Activated T-helper 17 cell treated with anti-CD3 and anti-CD28 coated beads, Interleukin-2, amount 50 U/mL, for 72 hours (primary cell): Measurements from ENCODE around the gene WDFY4. TPM values are rescaled to one million over a fixed set of nuclear protein-coding genes. Genes with fewer than 3 reads are reported as not detected.

Experiments
- ATAC-seq: fragments of 150-1000 bp; cut with Tn5 transposase; replicated peaks from 2 replicates; pipeline ENCODE4 v1.10.0; 2021; ENCODE audit warnings: mild to moderate bottlenecking, moderate library complexity
- H3K27ac Mint-ChIP-seq: one replicate; pipeline ENCODE4 v1.8.0; 2022; ENCODE audit warnings: mixed read lengths
- H3K27me3 Mint-ChIP-seq: one replicate; pipeline ENCODE4 v1.8.0; 2022; ENCODE audit warnings: mixed read lengths
- H3K36me3 Mint-ChIP-seq: one replicate; pipeline ENCODE4 v1.8.0; 2022; ENCODE audit warnings: low read depth, mild to moderate bottlenecking, mixed read lengths
- H3K4me1 Mint-ChIP-seq: one replicate; pipeline ENCODE4 v1.8.0; 2022; ENCODE audit warnings: mixed read lengths
- H3K4me3 Mint-ChIP-seq: one replicate; pipeline ENCODE4 v1.8.0; 2022; ENCODE audit warnings: mild to moderate bottlenecking, mixed read lengths
- H3K9me3 Mint-ChIP-seq: one replicate; pipeline ENCODE4 v1.8.0; 2022; ENCODE audit warnings: mixed read lengths
- total RNA-seq, 2 donors: library from RNA; stranded (reverse); gene quantifications; one replicate each; pipeline ENCODE4 v1.2.3, GENCODE V29; 2022

The WDFY4 gene
- total RNA-seq, 2 donors from 2014 or later = 0.35 to 0.90 TPM

DNA sequence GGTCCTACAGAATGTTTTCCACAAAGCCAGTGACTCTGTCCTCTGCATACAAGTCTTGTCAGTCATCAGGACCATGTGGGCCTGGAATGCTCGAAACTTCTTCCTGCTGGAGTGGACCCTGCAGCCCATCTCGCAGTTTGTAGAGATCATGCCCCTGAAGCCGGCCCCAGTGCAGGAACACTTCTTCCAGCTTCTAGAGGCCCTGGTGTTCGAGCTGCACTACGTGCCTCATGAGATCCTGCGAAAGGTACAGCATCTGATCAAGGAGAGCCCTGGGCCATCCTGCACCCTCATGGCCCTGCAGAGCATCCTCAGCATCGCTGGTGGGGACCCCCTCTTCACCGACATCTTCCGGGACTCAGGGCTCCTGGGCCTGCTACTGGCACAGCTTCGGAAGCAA lies 46.5 kb downstream of the WDFY4 start:
- no peak overlapping the region for H3K27ac Mint-ChIP-seq
- no peaks in the 10 kb centered on the region for H3K36me3 Mint-ChIP-seq
- no peaks in the 10 kb centered on the region for H3K4me1 Mint-ChIP-seq
- peaks cover 7% of the 10 kb centered on the region for H3K27me3 Mint-ChIP-seq
- no peaks in the 10 kb centered on the region for H3K9me3 Mint-ChIP-seq
- H3K4me3 Mint-ChIP-seq = no peak overlapping the region
- no peak for ATAC-seq

DNA sequence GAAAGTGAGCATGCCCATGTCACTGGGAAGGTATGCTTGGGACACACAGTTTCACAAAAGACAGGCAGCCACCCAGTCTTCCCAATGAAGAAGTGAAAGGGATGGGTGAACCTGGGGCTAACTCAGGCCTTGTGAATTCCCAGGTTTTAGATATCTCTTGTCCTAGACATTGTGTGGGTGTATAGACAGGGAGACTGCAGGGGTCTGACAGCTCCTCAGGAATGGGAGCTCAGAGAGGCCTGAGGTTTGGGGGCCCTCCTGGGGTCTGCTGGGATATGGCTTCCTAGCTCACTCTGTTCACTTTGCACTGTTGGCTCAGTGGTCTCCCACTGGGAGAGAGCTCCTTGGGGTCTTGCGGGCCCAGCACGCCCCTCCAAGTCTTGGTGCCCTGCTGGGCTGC lies 47.0 kb downstream of the WDFY4 start:
- Mint-ChIP-seq H3K36me3 (no peaks in the 10 kb centered on the region), H3K4me1 (no peaks in the 10 kb centered on the region), H3K9me3 (no peaks in the 10 kb centered on the region), H3K27ac (no peak overlapping the region), H3K27me3 (peaks cover 7% of the 10 kb centered on the region), H3K4me3 (no peak overlapping the region)
- no peak for ATAC-seq

DNA sequence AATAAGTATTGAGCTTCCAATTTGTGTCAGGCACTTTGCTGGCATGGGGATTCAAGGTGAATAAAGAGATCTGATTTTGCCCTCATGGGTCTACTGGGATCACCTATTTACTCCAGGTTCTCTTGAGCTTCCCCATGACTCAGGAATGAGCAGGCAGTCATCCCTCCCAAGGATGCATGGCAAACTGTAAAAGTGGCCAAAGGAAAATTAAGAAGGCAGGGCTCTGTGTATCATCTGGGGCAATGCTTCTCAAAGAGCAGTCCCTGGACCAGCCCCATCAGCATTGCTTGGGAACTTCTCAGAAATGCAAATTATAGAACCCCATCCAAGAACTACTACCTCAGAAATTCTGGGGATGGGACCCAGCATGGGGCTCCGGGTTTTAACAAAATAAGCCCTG lies 48.7 kb downstream of the WDFY4 start:
- H3K4me3 Mint-ChIP-seq = no peak overlapping the region
- ATAC-seq = no peak
- no peak overlapping the region for H3K27ac Mint-ChIP-seq
- peaks cover 7% of the 10 kb centered on the region for H3K27me3 Mint-ChIP-seq
- H3K4me1 Mint-ChIP-seq = no peaks in the 10 kb centered on the region
- no peaks in the 10 kb centered on the region for H3K9me3 Mint-ChIP-seq
- H3K36me3 Mint-ChIP-seq = no peaks in the 10 kb centered on the region

DNA sequence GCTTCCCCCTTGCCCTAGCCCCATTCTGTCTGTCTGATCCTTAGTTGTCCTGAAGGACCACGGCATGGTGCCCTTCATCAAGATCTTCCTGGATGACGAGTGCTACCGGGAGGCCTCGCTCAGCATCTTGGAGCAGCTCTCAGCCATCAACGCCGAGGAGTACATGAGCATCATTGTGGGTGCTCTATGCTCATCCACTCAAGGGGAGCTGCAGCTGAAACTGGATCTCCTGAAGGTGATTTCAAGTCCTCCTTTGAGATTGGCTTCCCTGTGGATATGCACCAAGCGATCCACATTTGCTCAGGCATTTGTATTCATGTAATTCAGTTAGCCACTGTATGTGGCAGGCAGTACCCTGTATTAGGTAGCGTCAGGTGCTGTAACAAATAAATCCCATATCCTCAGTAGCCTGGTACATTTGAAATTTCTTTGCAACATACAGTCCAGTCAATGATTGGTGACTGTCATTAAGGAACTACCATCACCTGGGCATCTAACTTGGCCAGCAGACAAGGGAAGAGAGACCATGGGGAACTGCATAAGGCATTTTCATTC lies 51.2 kb downstream of the WDFY4 start:
- H3K27ac Mint-ChIP-seq = no peak overlapping the region
- no peak for ATAC-seq
- no peaks in the 10 kb centered on the region for H3K4me1 Mint-ChIP-seq
- H3K27me3 Mint-ChIP-seq = peaks cover 4% of the 10 kb centered on the region
- no peaks in the 10 kb centered on the region for H3K9me3 Mint-ChIP-seq
- H3K36me3 Mint-ChIP-seq = no peaks in the 10 kb centered on the region
- no peak overlapping the region for H3K4me3 Mint-ChIP-seq

DNA sequence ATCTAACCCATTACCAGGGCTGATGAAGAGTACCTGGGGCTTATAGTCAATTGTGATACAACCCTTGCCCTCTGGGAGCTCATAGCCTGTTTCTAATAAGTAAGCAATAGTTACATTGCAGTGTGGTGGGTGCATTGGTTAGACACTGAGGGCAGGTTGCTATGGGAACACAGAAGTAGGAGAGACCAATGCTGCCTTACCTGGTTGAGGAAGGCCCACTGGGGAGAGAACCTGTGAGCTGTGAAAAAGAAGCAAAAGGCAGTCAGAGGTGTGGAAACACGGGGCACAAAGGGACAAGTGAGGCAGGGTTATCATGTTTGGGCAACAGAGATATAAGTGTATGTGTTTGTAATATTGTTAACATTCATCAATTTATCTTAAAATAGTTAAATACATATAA lies 51.9 kb downstream of the WDFY4 start:
- no peaks in the 10 kb centered on the region for H3K9me3 Mint-ChIP-seq
- no peak for ATAC-seq
- no peaks in the 10 kb centered on the region for H3K36me3 Mint-ChIP-seq
- no peak overlapping the region for H3K4me3 Mint-ChIP-seq
- H3K4me1 Mint-ChIP-seq = no peaks in the 10 kb centered on the region
- H3K27me3 Mint-ChIP-seq = peaks cover 4% of the 10 kb centered on the region
- no peak overlapping the region for H3K27ac Mint-ChIP-seq

DNA sequence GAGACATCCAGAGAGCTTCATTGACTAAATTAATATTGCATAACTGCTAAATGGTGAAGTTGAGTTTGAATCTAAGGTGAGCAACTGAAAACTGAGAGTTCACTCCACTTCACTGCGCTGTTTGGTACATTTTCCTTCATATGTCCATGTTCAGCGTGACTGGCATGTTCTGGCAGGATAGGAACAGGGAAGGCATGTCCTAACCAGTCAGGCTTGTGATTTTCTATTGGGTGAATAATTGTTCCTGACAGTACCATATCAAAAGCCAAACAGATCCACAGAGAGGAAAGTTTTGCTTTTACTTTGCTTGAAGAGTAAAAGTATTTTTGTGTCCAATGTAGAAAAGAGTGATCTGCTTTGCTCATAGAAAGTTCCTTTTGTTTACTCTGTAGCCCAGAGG lies 53.2 kb downstream of the WDFY4 start:
- Mint-ChIP-seq H3K36me3 (no peaks in the 10 kb centered on the region), H3K27me3 (no peaks in the 10 kb centered on the region), H3K27ac (no peak overlapping the region), H3K4me3 (no peak overlapping the region), H3K9me3 (no peaks in the 10 kb centered on the region), H3K4me1 (no peaks in the 10 kb centered on the region)
- no peak for ATAC-seq

DNA sequence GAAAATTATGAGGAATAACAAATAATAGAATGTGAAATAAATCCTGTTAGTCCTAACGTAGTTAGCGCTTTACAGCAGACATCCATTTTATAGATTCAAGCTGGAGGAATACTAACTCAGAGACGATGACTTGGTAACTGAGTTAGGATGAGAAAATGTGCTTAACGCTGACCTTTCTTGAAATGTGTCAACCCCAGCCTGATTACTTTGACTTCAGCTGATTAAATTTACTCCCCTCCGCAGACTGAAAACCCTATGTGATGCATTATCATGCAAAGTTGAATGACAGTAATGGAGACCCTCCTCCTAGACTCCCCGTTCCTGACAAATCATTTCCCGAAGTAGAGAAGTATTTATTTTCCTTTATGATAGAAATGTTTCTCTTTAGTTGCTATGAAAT lies 54.5 kb downstream of the WDFY4 start:
- Mint-ChIP-seq H3K27ac (no peak overlapping the region), H3K27me3 (no peaks in the 10 kb centered on the region), H3K36me3 (no peaks in the 10 kb centered on the region), H3K4me3 (no peak overlapping the region), H3K9me3 (no peaks in the 10 kb centered on the region), H3K4me1 (no peaks in the 10 kb centered on the region)
- ATAC-seq = no peak

DNA sequence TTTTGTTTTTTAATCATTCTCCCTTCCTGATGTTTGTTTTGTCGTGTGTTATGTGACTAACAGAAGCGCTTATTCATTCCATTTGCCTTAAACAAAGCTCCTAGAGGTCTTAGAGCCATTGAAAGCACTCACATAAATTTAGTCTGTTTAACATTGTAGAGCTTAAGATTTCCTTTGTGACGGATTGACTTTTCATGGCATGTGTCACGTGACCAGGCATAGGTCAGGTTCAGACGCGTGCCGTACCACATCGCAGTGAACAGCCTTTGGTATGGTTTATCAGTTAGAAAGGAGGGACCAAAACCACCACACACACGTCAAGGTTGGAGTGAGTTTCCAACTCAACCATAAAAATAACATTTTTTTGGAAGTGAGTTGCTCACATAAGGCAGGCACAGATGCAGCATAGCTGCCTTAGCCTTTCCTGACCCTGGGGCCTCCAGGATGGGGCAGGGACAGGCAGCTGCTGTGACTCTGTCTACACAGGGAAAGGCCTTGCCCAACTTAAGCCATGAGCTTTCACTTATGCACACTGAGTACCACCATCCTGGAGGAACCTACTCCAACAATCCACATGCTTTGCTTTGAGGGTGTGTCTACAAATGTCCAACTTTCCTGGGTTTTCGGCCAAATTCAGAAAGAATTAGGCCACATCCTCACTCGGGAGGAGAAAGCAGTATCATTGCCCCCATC lies 55.5 kb downstream of the WDFY4 start:
- Mint-ChIP-seq H3K27ac (no peak overlapping the region), H3K4me1 (no peaks in the 10 kb centered on the region), H3K4me3 (no peak overlapping the region), H3K36me3 (no peaks in the 10 kb centered on the region), H3K27me3 (no peaks in the 10 kb centered on the region), H3K9me3 (no peaks in the 10 kb centered on the region)
- no peak for ATAC-seq

DNA sequence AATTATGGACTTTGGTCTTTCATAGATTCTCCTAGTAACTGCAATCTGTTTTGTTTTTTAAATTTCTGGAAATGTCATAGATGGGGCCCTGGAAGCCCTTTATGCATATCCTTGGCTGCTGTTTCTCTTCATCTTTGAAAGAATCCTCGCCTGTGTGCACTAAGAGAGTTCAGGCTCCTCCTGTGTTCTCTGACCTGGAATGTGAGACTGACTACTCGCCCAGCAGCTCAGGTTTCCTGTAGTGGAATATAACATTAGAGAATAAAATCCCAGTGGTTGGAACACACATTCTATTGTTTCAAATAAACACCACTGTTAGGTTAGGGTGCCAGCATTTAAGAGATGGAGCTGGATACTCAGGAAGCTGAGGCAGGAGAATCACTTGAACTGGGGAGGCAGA lies 56.3 kb downstream of the WDFY4 start:
- Mint-ChIP-seq H3K4me1 (no peaks in the 10 kb centered on the region), H3K27me3 (no peaks in the 10 kb centered on the region), H3K27ac (no peak overlapping the region), H3K4me3 (no peak overlapping the region), H3K9me3 (no peaks in the 10 kb centered on the region), H3K36me3 (no peaks in the 10 kb centered on the region)
- no peak for ATAC-seq

DNA sequence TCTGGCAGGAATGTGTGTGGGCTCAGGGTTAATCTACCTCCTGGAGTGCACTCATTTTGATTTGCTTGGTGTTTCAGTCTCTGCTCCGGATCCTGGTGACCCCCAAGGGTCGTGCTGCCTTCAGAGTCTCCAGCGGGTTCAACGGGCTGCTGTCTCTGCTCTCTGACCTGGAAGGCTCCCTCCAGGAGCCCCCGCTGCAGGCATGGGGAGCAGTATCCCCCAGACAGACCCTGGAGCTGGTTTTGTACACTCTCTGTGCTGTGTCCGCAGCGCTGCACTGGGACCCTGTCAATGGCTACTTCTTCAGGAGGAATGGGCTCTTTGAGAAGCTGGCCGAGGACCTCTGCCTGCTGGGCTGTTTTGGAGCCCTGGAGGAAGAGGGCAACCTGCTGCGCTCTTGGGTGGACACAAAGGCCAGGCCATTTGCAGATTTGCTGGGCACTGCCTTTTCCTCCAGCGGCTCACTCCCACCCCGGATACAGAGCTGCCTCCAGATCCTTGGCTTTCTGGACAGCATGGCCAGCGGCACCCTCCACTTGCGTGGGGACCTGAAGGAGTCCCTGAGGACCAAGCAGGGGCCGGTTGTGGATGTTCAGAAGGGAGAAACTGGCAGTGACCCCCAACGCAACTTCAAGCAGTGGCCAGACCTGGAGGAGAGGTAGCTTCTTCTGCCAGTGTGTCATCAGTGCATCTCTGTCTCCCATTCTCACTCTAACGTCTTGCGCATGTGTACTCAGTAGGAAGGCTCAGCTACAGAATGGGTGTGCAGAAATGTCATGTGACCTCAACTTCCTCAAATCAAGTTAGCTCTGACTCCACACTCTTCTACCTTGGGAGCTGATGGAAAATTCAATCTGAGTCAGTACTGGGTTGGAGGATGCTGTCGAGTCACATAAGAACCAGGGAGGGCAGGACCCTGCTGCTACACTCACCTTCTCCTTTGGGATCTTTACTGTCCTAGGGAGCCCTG lies 58.5 kb downstream of the WDFY4 start:
- H3K27ac Mint-ChIP-seq = no peak overlapping the region
- H3K4me3 Mint-ChIP-seq = no peak overlapping the region
- H3K9me3 Mint-ChIP-seq = peaks cover 8% of the 10 kb centered on the region
- ATAC-seq = no peak
- H3K36me3 Mint-ChIP-seq = no peaks in the 10 kb centered on the region
- H3K4me1 Mint-ChIP-seq = no peaks in the 10 kb centered on the region
- H3K27me3 Mint-ChIP-seq = peaks cover 3% of the 10 kb centered on the region

DNA sequence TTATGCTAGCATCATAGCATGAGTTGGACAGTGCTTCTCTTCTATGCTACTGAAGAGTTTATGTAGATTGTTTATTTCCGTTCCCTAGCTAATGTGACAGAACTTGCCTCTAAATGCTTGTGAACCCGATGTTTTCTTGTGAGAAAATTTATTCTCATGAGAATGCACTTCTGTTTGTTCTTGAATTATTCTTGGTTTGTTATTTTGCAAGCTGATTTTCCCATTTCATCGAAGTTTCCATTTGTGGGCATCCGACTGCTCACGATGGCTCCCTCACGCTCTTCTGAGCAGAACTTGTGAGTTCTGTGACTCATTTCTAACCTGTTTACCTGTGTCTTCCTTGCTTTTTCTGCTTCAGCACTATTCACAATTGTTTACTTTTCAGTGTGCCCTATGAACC lies 59.9 kb downstream of the WDFY4 start:
- Mint-ChIP-seq H3K27me3 (peaks cover 3% of the 10 kb centered on the region), H3K27ac (no peak overlapping the region), H3K4me1 (no peaks in the 10 kb centered on the region), H3K36me3 (no peaks in the 10 kb centered on the region), H3K4me3 (no peak overlapping the region), H3K9me3 (peaks cover 8% of the 10 kb centered on the region)
- no peak for ATAC-seq

DNA sequence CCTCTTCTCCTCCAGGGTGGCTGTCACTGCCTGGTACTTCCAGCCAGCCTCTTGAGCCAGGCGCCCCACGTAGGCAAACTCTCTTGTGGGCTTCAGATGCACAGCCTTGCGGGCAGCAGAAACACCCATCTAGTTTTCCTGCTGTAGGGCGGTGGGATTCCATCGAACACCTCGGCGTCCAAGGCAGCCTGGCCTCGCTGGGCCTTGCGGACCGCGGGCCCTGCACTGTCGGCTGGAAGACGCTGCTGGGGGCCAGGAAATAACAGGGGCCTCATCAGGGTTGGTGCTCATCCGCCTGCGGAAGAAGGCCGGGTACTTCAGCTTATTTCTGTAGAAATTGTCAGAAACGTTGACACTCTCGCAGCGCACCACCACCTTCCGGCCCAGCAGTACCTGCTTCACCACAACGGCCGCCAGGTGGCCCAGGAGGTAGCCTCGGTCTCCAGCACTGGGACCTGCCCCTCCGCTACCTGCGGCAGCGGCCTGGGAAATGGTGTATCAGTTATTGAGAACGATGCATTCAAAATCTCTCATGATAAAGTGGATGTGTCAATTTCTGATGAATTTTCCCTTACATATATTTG lies 61.1 kb downstream of the WDFY4 start:
- peaks cover 8% of the 10 kb centered on the region for H3K9me3 Mint-ChIP-seq
- H3K27ac Mint-ChIP-seq = no peak overlapping the region
- no peak for ATAC-seq
- H3K36me3 Mint-ChIP-seq = no peaks in the 10 kb centered on the region
- H3K4me3 Mint-ChIP-seq = no peak overlapping the region
- peaks cover 3% of the 10 kb centered on the region for H3K27me3 Mint-ChIP-seq
- H3K4me1 Mint-ChIP-seq = no peaks in the 10 kb centered on the region

DNA sequence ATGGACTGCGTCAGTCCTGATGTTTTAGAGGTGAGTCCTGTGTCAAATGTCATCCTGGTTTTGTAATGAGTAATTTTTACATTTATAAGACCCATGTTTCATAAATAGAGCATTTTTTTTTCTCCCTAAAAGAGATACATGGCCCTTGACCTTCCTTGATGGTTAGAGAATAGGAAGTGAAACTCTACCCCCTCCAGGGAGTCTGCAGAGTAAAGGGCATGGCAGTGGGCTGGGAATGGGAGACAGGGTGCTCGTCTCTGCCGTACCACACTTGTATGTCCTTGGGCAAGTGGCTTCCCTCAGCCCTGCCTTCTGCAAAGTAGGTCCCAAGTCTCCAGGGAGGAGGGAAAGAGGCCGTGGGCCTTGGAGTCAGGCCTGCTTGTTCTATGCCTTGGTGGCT lies 63.9 kb downstream of the WDFY4 start:
- no peak overlapping the region for H3K4me3 Mint-ChIP-seq
- H3K27me3 Mint-ChIP-seq = peaks cover 3% of the 10 kb centered on the region
- H3K4me1 Mint-ChIP-seq = no peaks in the 10 kb centered on the region
- H3K9me3 Mint-ChIP-seq = peaks cover 8% of the 10 kb centered on the region
- no peak for ATAC-seq
- no peak overlapping the region for H3K27ac Mint-ChIP-seq
- no peaks in the 10 kb centered on the region for H3K36me3 Mint-ChIP-seq

DNA sequence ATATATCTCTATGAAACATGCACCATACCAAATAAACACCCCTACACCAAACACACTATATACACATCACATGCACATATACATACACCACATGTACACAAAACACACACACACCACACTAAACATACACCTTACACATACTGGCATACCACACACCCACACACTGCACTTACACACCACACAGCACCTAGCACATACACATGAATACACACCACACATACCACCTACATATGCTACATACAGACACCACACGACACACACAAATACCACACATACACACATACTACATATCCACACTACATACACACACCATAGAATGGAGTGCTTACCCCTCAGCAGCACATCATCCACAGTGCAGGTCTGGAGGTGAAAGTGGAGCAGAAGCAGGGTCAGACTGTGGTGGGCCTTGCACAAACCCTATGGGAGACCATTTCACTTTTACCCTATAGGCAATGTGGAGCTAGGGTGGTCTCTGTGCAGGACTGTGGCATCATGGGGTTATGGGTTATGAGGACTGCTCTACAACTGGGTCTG lies 64.6 kb downstream of the WDFY4 start:
- H3K9me3 Mint-ChIP-seq = peaks cover 8% of the 10 kb centered on the region
- ATAC-seq = no peak
- no peaks in the 10 kb centered on the region for H3K4me1 Mint-ChIP-seq
- H3K27me3 Mint-ChIP-seq = peaks cover 3% of the 10 kb centered on the region
- no peak overlapping the region for H3K27ac Mint-ChIP-seq
- H3K4me3 Mint-ChIP-seq = no peak overlapping the region
- H3K36me3 Mint-ChIP-seq = no peaks in the 10 kb centered on the region
